SK-MEL-5 (cell line): Measurements from ENCODE around the gene ATP11C. TPM values are rescaled to one million over a fixed set of nuclear protein-coding genes. Genes with fewer than 3 reads are reported as not detected.
"Not testable (repeated sequence)": the region's sequence is repeated elsewhere in the genome, so short reads cannot be mapped to it uniquely, and the experiment has no call there.

Source experiments
- DNase-seq: peaks from one replicate; pipeline ENCODE4 v3.0.0-alpha.2; 2016; ENCODE audit warnings: low read depth, low spot score
- in situ Hi-C: cut with HindIII; loops from 2 replicates; pipeline ENCODE4 v1.10.0; 2016; ENCODE audit warnings: low sequenced_read_pairs, high pct_unique_total_duplicates, low pct_unique_long_range_greater_than_20kb
- total RNA-seq: library from RNA; depleted of rRNA; stranded (reverse); fragments of >200 nt; shearing (Covaris generic); gene quantifications from 2 replicates; pipeline ENCODE4 v1.2.3, GENCODE V29; 2014

ATP11C gene
- total RNA-seq, 1 experiment from 2014 or later = 34.1 TPM

GRCh38 chrX:139882299-139882698 is 50.6 kb downstream of the ATP11C start:
- in situ Hi-C loops = no loop called here
- DNase-seq = no peak

GRCh38 chrX:139881572-139881971 is 51.3 kb downstream of the ATP11C start:
- in situ Hi-C loops = no loop called here

GRCh38 chrX:139881130-139881529 is 51.7 kb downstream of the ATP11C start:
- in situ Hi-C loops = no loop called here
- DNase-seq = no peak

More at GRCh38 chrX:139881572-139881971, 51.3 kb downstream of the ATP11C start:
- no peak for DNase-seq

GRCh38 chrX:139877710-139878414 is 55.0 kb downstream of the ATP11C start:
- DNase-seq = no peak
- in situ Hi-C loops = no loop called here

- DNase-seq = no peak
- in situ Hi-C loops = no loop called here
These were observed 57.0 kb downstream of the ATP11C start for GRCh38 chrX:139875841-139876240.

GRCh38 chrX:139869796-139870195 is 63.1 kb downstream of the ATP11C start:
- no peak for DNase-seq
- in situ Hi-C loops = no loop called here

GRCh38 chrX:139864640-139865039 is 68.2 kb downstream of the ATP11C start:
- no peak for DNase-seq
- in situ Hi-C loops = no loop called here

- in situ Hi-C loops = no loop called here
- DNase-seq = peak; percentile 8
These were observed 70.6 kb downstream of the ATP11C start for GRCh38 chrX:139862208-139862607.

- in situ Hi-C loops, DNase-seq: not testable (repeated sequence)
These were observed 76.0 kb downstream of the ATP11C start for GRCh38 chrX:139856826-139857225.

GRCh38 chrX:139851730-139852129 is 81.1 kb downstream of the ATP11C start:
- in situ Hi-C loops = no loop called here
- DNase-seq = no peak

GRCh38 chrX:139850968-139851367 is 81.9 kb downstream of the ATP11C start:
- DNase-seq = no peak
- in situ Hi-C loops = no loop called here

GRCh38 chrX:139844884-139845283 is 88.0 kb downstream of the ATP11C start:
- in situ Hi-C loops = no loop called here
- no peak for DNase-seq

GRCh38 chrX:139844163-139844562 is 88.7 kb downstream of the ATP11C start:
- in situ Hi-C loops = no loop called here
- DNase-seq = no peak

- DNase-seq = no peak
- in situ Hi-C loops = no loop called here
These were observed 90.3 kb downstream of the ATP11C start for GRCh38 chrX:139842326-139843185.

- DNase-seq, in situ Hi-C loops: not testable (repeated sequence)
These were observed 96.5 kb downstream of the ATP11C start for GRCh38 chrX:139836335-139836734.

GRCh38 chrX:139834879-139835278 is 98.0 kb downstream of the ATP11C start:
- DNase-seq = no peak
- in situ Hi-C loops = no loop called here

- DNase-seq = no peak
- in situ Hi-C loops = no loop called here
These were observed 100.0 kb downstream of the ATP11C start for GRCh38 chrX:139832718-139833309.

GRCh38 chrX:139831675-139832456 is 101.0 kb downstream of the ATP11C start:
- peak; percentile 74 for DNase-seq
- in situ Hi-C loops = no loop called here
